HT1080 (cell line): ENCODE results near the gene TMEM238L. TPM values are rescaled to one million over a fixed set of nuclear protein-coding genes. Genes with fewer than 3 reads are reported as not detected.

Source experiments
- DNase-seq: peaks from one replicate; pipeline ENCODE4 v3.0.0-alpha.2; 2015; ENCODE audit warnings: low read depth
- total RNA-seq: library from RNA; depleted of rRNA; stranded (reverse); fragments of >200 nt; shearing (Covaris generic); gene quantifications from 2 replicates; pipeline ENCODE4 v1.2.3, GENCODE V29; 2014

The TMEM238L gene
- total RNA-seq, 1 experiment from 2014 or later: not detected

- DNase-seq: no peak
Observed at GRCh38 chr17:10805911-10806310, 2.0 kb upstream of the TMEM238L start.

- no peak for DNase-seq
Observed at GRCh38 chr17:10804546-10804945, 647 bp upstream of the TMEM238L start.

- no peak for DNase-seq
Observed at GRCh38 chr17:10803350-10803749, 549 bp downstream of the TMEM238L start.

- DNase-seq: no peak
Observed at GRCh38 chr17:10802496-10803284, 1.2 kb downstream of the TMEM238L start.

- no peak for DNase-seq
Observed at GRCh38 chr17:10799407-10799806, 4.5 kb downstream of the TMEM238L start.

GRCh38 chr17:10798910-10799309 lies 5.0 kb downstream of the TMEM238L start:
- no peak for DNase-seq

- DNase-seq: no peak
Observed at GRCh38 chr17:10798332-10798749, 5.6 kb downstream of the TMEM238L start.

GRCh38 chr17:10797476-10798328 lies 6.2 kb downstream of the TMEM238L start:
- DNase-seq: no peak

- no peak for DNase-seq
Observed at GRCh38 chr17:10793816-10794215, 10.1 kb downstream of the TMEM238L start.

GRCh38 chr17:10793256-10793655 lies 10.6 kb downstream of the TMEM238L start:
- no peak for DNase-seq

GRCh38 chr17:10792151-10792550 lies 11.7 kb downstream of the TMEM238L start:
- peak; percentile 17 for DNase-seq

- DNase-seq: peak; percentile 65
Observed at GRCh38 chr17:10790491-10791401, 13.2 kb downstream of the TMEM238L start.

GRCh38 chr17:10789694-10790271 lies 14.1 kb downstream of the TMEM238L start:
- no peak for DNase-seq

GRCh38 chr17:10787306-10788045 lies 16.4 kb downstream of the TMEM238L start:
- no peak for DNase-seq

GRCh38 chr17:10785295-10785694 lies 18.6 kb downstream of the TMEM238L start:
- DNase-seq: no peak

- no peak for DNase-seq
Observed at GRCh38 chr17:10779609-10780008, 24.3 kb downstream of the TMEM238L start.

GRCh38 chr17:10777890-10778289 lies 26.0 kb downstream of the TMEM238L start:
- no peak for DNase-seq

GRCh38 chr17:10777131-10777807 lies 26.6 kb downstream of the TMEM238L start:
- no peak for DNase-seq

GRCh38 chr17:10776381-10776780 lies 27.5 kb downstream of the TMEM238L start:
- DNase-seq: no peak
